ENCODE data around the gene JPH4. TPM values are rescaled to one million over a fixed set of nuclear protein-coding genes. Genes with fewer than 3 reads are reported as not detected.
"Not testable (repeated sequence)": the region's sequence is repeated elsewhere in the genome, so short reads cannot be mapped to it uniquely, and the experiment has no call there.

Gene JPH4
- total RNA-seq, 1 experiment from 2014 or later, result not detected

- in situ Hi-C loops (cut with HindIII; ENCODE audit: low pct_unique_long_range_greater_than_20kb, low sequenced_read_pairs), result no loop called here
- peak; percentile 91 for DNase-seq (ENCODE audit: low read depth, low spot score)
Observed at GRCh38 chr14:23588884-23589598, 10.5 kb upstream of the JPH4 start.

DNA sequence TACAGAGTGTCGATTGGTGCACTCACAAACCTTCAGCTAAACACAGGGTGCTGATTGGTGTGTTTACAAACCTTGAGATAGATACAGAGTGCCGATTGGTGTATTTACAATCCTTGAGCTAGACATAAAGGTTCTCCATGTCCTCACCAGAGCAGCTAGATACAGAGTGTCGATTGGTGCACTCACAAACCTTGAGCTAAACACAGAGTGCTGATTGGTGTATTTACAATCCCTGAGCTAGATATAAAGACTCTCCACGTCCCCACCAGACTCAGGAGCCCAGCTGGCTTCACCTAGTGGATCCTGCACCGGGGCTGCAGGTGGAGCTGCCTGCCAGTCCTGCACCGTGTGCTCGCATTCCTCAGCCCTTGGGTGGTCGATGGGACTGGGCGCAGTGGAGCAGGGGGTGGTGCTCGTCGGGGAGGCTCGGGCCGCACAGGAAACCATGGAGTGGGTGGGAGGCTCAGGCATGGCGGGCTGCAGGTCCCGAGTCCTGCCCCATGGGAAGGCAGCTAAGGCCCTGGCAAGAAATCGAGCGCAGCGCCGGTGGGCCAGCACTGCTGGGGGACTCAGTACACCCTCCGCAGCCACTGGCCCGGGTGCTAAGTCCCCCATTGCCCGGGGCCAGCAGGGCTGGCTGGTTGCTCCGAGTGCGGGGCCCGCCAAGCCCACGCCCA lies 6.1 kb upstream of the JPH4 start:
- in situ Hi-C loops (cut with HindIII; ENCODE audit: low pct_unique_long_range_greater_than_20kb, low sequenced_read_pairs); DNase-seq (ENCODE audit: low read depth, low spot score): not testable (repeated sequence)

DNA sequence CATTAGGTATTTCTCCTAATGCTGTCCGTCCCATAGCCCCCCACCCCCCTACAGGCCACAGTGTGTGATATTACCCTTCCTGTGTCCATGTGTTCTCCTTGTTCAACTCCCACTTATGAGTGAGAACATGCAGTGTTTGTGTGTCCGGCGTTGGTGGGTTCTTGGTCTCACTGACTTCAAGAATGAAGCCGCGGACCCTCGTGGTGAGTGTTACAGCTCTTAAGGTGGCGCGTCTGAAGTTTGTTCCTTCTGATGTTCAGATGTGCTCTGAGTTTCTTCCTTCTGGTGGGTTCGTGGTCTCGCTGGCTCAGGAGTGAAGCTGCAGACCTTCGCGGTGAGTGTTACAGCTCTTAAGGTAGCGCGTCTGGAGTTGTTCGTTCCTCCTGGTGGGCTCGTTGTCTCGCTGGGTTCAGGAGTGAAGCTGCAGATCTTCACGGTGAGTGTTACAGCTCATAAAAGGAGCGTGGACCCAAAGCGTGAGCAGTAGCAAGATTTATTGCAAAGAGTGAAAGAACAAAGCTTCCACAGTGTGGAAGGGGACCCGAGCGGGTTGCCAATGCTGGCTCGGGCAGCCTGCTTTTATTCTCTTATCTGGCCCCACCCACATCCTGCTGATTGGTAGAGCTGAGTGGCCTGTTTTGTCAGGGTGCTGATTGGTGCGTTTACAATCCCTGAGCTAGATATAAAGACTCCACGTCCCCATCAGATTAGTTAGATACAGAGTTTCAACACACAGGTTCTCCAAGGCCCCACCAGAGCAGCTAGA lies 5.4 kb upstream of the JPH4 start:
- DNase-seq (ENCODE audit: low read depth, low spot score); in situ Hi-C loops (cut with HindIII; ENCODE audit: low pct_unique_long_range_greater_than_20kb, low sequenced_read_pairs): not testable (repeated sequence)

DNA sequence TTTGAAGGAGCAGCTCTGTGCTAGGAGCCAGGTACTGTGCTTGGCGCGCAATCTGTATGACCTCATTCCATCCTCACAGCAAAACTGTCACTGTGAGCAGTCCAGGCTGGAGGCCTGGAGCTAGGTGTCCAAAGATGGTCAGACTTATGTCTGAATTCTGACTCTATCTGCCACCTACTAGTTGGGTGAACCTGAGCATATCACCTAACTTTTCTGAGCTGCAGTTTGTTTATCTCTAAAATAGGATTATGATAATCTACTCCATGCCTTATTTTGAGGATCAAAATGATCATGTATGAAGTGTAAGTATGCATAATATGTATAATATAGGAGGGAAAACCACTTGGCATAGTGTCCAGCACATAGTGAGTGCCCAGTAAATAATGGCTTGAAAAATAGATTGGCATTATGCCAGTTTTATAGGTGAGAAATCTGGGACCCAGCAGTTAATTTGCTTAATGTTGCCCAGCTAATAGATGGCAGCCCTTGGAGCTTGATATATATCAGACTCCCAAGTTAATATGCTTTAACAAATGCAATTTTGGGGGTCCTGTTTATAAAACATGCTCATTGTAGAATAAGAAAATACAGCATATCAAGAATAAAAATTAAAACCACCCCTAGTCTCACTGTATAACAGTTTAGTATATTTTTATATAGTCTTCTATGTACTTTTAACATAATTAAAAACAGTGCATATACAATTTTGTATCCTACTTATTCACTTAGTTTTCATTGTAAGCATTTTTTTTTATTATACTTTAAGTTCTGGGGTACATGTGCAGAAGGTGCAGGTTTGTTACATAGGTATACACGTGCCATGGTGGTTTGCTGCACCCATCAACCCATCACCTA lies 4.5 kb upstream of the JPH4 start:
- in situ Hi-C loops (cut with HindIII; ENCODE audit: low pct_unique_long_range_greater_than_20kb, low sequenced_read_pairs), result no loop called here
- DNase-seq (ENCODE audit: low read depth, low spot score), result no peak

DNA sequence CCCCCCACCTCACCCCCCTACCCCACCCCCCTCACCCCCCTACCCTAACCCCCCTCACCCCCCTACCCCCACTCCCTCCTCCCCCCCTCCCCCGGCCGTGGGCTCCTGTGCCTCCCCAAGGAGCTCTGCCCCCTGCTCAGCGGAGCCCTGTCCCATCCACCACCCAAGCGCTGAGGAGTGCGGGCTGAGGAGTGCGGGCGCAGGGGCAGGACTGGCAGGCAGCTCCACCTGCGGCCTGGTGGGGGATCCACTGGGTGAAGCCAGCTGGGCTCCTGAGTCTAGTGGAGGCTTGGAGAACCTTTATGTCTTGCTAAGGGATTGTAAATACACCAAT lies 2.3 kb upstream of the JPH4 start:
- in situ Hi-C loops (cut with HindIII; ENCODE audit: low pct_unique_long_range_greater_than_20kb, low sequenced_read_pairs), result no loop called here
- DNase-seq (ENCODE audit: low read depth, low spot score), result no peak

DNA sequence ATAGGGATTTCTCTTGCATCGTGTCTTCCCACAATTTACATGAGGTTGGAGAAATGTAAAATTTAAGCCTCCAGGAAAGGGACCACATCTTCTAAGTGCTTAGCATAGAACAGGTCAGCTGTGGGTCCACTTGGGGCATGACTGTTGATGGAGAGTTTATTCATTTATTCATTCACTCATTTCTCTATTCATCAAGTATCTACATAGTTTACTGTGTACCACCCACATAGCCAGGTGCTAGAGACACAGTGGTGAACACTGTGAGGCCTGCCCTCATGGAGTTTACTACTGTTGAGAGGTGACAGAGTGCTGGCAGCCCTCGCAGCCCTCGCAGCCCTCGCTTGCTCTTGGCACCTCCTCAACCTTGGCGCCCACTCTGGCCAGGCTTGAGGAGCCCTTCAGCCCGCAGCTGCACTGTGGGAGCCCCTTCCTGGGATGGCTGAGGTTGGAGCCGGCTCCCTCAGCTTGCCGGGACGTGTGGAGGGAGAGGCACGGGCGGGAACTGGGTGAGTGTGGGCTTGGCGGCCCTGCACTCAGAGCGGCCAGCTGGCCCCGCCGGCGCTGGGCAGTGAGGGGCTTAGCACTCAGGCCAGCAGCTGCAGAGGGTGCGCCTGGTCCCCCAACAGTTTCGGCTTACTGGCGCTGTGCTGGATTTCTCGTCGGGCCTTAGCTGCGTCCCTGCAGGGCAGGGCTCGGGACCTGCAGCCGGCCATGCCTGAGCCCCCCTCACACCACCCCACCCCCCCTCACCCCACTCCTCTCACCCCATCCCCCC lies 1.7 kb upstream of the JPH4 start:
- no peak for DNase-seq (ENCODE audit: low read depth, low spot score)

GRCh38 chr14:23579739-23580138 lies 1.1 kb upstream of the JPH4 start:
- in situ Hi-C loops (cut with HindIII; ENCODE audit: low pct_unique_long_range_greater_than_20kb, low sequenced_read_pairs), result no loop called here
- no peak for DNase-seq (ENCODE audit: low read depth, low spot score)

More for the DNA sequence above, 1.7 kb upstream of the JPH4 start:
- in situ Hi-C loops (cut with HindIII; ENCODE audit: low pct_unique_long_range_greater_than_20kb, low sequenced_read_pairs), result no loop called here

DNA sequence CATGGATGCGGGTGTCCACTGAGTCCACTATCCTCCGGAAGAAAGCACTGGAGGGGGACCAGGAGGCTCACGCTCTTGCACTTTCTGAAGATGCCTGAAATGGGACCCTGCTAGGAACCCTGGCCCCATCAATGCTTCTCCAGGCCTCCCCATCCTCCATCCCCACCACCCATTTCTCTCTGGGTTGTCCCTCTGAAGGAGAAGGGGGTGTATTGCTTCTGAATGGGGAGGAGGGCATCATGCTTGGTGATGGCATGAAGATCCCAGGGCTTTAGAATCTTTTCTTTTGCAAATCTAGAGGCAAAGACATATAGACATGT lies 681 bp upstream of the JPH4 start:
- in situ Hi-C loops (cut with HindIII; ENCODE audit: low pct_unique_long_range_greater_than_20kb, low sequenced_read_pairs), result no loop called here
- DNase-seq (ENCODE audit: low read depth, low spot score), result no peak

- DNase-seq (ENCODE audit: low read depth, low spot score), result no peak
- in situ Hi-C loops (cut with HindIII; ENCODE audit: low pct_unique_long_range_greater_than_20kb, low sequenced_read_pairs), result no loop called here
Observed at GRCh38 chr14:23577710-23578392, 739 bp downstream of the JPH4 start.

DNA sequence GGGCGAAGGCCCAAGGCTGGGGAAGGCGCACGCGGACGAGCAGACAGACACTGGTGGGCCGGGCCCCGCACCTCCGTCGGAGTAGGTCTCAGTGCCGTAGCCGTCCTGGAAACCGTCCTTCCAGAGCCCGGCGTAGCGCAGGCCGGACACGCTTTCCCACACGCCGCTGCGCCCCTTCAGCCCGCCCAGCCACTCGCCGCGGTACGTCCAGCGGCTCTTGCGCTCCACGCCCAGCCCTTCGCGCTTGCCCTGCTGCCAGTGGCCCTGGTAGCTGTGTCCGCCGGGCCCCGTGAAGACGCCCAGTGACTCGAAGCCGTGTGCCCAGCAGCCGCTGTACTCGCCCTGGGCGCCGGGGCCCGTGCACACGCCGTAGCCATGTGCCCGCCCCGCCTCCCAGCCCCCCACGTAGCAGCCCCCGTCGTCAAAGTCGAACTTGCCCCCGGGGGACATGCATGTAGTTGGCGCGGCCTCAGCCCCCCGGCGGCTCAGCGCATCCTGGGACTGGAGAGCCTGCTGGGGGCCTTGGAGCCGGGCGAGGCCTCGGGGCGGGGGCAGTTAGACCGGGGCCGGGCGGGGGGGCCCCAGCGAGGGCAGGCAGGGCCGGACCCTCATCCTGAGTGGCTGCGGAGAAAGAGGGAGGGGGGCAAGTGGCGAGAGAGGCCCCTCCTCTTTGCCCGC lies 1.4 kb downstream of the JPH4 start:
- in situ Hi-C loops (cut with HindIII; ENCODE audit: low pct_unique_long_range_greater_than_20kb, low sequenced_read_pairs), result no loop called here
- DNase-seq (ENCODE audit: low read depth, low spot score), result no peak

GRCh38 chr14:23573384-23574015 lies 5.1 kb downstream of the JPH4 start:
- DNase-seq (ENCODE audit: low read depth, low spot score), result no peak
- in situ Hi-C loops (cut with HindIII; ENCODE audit: low pct_unique_long_range_greater_than_20kb, low sequenced_read_pairs), result no loop called here

DNA sequence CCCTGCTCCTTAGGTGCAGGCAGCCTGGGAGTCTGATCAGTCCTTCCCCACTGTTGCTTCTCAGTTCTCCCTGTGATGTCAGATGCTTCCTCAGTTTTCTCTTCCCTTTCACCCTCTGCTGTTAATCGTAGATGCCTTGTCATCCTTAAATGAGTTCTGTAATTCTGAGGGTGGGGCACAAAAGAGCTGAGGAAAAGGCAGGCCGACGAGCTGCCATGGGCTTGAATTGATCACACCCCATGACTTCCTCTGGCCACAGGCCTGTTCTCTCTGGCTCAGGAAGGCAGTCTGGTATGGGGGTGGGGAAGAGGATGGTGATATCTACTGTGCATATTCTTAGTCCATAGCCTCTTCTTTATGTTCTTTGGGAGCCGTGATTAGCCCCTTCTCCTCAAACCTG lies 5.8 kb downstream of the JPH4 start:
- DNase-seq (ENCODE audit: low read depth, low spot score), result no peak
- in situ Hi-C loops (cut with HindIII; ENCODE audit: low pct_unique_long_range_greater_than_20kb, low sequenced_read_pairs), result no loop called here

DNA sequence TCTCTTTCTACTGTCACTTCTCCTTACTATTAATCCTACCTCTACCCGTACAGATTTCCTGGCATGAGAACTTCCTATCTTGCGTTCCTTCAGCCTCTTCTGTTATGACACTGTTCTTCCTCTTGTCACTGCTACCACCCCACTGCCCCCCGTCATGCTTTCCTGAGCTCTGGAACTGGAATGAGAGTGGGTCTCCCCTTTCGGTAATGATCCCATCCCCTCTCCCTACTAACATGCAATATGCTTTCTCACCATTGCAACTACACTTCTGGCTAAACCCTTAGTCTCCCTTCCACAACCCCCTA lies 6.1 kb downstream of the JPH4 start:
- no peak for DNase-seq (ENCODE audit: low read depth, low spot score)
- in situ Hi-C loops (cut with HindIII; ENCODE audit: low pct_unique_long_range_greater_than_20kb, low sequenced_read_pairs), result no loop called here

DNA sequence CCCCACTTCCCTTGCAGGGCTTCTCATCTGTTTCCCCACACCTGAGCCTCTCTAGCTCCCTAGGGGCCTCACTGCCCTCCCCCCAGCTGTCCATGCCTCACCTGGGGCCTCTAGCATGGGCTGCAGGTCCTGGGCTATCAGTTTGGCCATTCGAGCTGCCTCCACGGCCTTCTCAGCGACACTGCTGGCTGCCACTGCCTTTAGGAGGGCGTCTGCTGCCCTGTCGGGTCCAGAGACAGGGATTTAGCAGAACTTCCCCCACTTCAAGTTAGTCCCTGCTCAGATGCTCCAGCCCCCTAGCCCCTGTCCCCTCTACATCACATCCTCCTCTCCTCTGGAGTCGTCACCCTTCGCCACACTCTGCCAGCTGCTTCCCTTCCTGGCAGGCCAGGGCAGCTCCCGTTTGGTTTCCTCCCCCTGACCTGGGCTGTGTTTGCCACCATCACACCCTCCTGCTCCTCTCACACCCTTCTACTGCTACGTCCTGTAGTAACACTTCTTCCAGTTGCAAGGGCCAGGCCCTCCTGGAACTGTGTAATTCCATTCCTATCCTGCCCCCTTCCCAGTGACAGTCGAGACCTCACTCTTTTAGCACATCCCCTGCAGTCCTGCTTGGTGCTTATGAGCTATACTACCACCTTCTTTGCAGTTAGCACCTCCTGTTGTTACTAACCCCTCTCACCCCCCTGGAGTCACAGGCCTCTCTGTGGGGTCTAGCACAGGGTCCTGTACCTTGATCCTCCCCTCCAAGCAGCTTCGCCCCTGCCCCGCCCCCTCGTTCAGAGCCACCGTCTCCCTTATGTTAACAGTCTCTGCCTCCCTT lies 6.7 kb downstream of the JPH4 start:
- in situ Hi-C loops (cut with HindIII; ENCODE audit: low pct_unique_long_range_greater_than_20kb, low sequenced_read_pairs), result no loop called here

GRCh38 chr14:23570806-23571483 lies 7.6 kb downstream of the JPH4 start:
- in situ Hi-C loops (cut with HindIII; ENCODE audit: low pct_unique_long_range_greater_than_20kb, low sequenced_read_pairs), result no loop called here
- no peak for DNase-seq (ENCODE audit: low read depth, low spot score)

More for the DNA sequence above, 6.7 kb downstream of the JPH4 start:
- no peak for DNase-seq (ENCODE audit: low read depth, low spot score)
